Loucy (cell line): Measurements from ENCODE around the gene BSN.

Source experiments
- EZH2phosphoT487 ChIP-seq: fragments of 200-600 bp; IDR thresholded peaks from 2 replicates; pipeline ENCODE4 v1.6.1; 2018; ENCODE audit warnings: antibody characterized with exemption, mild to moderate bottlenecking, moderate library complexity, borderline replicate concordance
- TF ChIP-seq, protein P1 (sequence below): fragments of 200-600 bp; sonication (generic); conservative IDR thresholded peaks from 2 replicates; pipeline ENCODE4 v1.5.1; 2014; ENCODE audit warnings: mild to moderate bottlenecking, antibody characterized with exemption, low read length

DNA sequence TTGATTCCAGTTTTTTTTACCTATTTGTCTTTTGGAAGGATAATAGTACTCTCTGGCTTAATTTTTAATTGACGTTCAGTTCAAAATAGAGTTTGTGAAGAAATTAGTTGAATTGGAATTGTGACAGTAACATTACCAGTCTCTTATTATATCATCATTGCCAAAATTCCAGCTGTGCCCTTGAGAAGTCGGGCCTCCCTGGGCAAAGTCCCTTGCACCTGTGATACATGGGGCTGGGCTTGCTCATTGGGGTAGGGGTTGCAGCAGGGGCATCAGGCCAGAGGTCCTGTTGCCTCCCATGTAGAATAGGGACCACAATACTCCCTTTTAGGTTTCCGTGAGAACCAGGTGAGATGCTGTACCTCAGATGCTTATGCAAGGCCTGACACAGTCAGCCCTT is 92.0 kb downstream of the BSN start:
- TF ChIP-seq, protein P1, sequence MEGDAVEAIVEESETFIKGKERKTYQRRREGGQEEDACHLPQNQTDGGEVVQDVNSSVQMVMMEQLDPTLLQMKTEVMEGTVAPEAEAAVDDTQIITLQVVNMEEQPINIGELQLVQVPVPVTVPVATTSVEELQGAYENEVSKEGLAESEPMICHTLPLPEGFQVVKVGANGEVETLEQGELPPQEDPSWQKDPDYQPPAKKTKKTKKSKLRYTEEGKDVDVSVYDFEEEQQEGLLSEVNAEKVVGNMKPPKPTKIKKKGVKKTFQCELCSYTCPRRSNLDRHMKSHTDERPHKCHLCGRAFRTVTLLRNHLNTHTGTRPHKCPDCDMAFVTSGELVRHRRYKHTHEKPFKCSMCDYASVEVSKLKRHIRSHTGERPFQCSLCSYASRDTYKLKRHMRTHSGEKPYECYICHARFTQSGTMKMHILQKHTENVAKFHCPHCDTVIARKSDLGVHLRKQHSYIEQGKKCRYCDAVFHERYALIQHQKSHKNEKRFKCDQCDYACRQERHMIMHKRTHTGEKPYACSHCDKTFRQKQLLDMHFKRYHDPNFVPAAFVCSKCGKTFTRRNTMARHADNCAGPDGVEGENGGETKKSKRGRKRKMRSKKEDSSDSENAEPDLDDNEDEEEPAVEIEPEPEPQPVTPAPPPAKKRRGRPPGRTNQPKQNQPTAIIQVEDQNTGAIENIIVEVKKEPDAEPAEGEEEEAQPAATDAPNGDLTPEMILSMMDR = no peak
- no peak for TF ChIP-seq EZH2phosphoT487
